Gastroesophageal sphincter (tissue), 4 donors: ENCODE data around the gene ANO7. TPM values are rescaled to one million over a fixed set of nuclear protein-coding genes. Genes with fewer than 3 reads are reported as not detected.

Experiments
- ATAC-seq: fragments of 150-250 bp; one replicate; pipeline ENCODE4 v1.9.1; 2016; ENCODE audit warnings: mild to moderate bottlenecking, moderate library complexity
- H3K27ac ChIP-seq, 4 donors: fragments of 200-600 bp; sonication (generic) in 3 of 4; 1 replicate in 3 of 4; 2 replicates in 1 of 4; pipeline ENCODE4 v1.5.1; 2016 to 2019
- H3K27me3 ChIP-seq: fragments of 200-600 bp; sonication (generic); one replicate; pipeline ENCODE4 v1.5.1; 2019
- H3K36me3 ChIP-seq, 2 donors: fragments of 200-600 bp; sonication (generic); one replicate each; pipeline ENCODE4 v1.5.1; 2019; ENCODE audit warnings: control low read depth in 1 of 2
- H3K4me1 ChIP-seq, 3 donors: fragments of 200-600 bp; sonication (generic); 1 replicate in 2 of 3; 2 replicates in 1 of 3; pipeline ENCODE4 v1.5.1; 2016 to 2019; ENCODE audit warnings: control low read depth in 2 of 3
- H3K4me3 ChIP-seq, 2 donors: fragments of 200-600 bp; sonication (generic); one replicate each; pipeline ENCODE4 v1.5.1; 2019; ENCODE audit warnings: mild to moderate bottlenecking in 1 of 2, moderate library complexity in 1 of 2
- H3K9me3 ChIP-seq, 3 donors: fragments of 200-600 bp; sonication (generic); one replicate each; pipeline ENCODE4 v1.5.1; 2017 to 2019; ENCODE audit warnings: control low read depth in 2 of 3
- CTCF ChIP-seq, 4 experiments: fragments of 200-600 bp in 2 of 4; fragments of 450-650 bp in 2 of 4; sonication (generic) in 1 of 4; IDR thresholded peaks; one replicate each; pipeline ENCODE4 v1.5.1; 2017 to 2019; ENCODE audit warnings: antibody characterized with exemption in 4 of 4, mild to moderate bottlenecking in 2 of 4, moderate library complexity in 2 of 4
- EP300 ChIP-seq: sonication (generic); formaldehyde crosslinking; IDR thresholded peaks from one replicate; pipeline ENCODE4 v1.6.1; 2017; ENCODE audit warnings: antibody characterized with exemption, mild to moderate bottlenecking
- POLR2A ChIP-seq, 2 donors: fragments of 450-650 bp; IDR thresholded peaks; one replicate each; pipeline ENCODE4 v1.6.1; 2017; ENCODE audit warnings: antibody characterized with exemption in 2 of 2, mild to moderate bottlenecking in 2 of 2, moderate library complexity in 1 of 2
- POLR2AphosphoS5 ChIP-seq: sonication (generic); formaldehyde crosslinking; IDR thresholded peaks from one replicate; pipeline ENCODE4 v1.6.1; 2017; ENCODE audit warnings: antibody characterized with exemption
- WGBS, 2 donors: methylation state at CpG; one replicate each; pipeline ENCODE4 v1.1.5; 2018; ENCODE audit warnings: low coverage in 1 of 2; 5-methylcytosine and 5-hydroxymethylcytosine counted together
- total RNA-seq, 4 donors: library from RNA; depleted of rRNA; stranded (reverse); fragments of >200 nt; gene quantifications; one replicate each; pipeline ENCODE4 v1.1.0, GENCODE V29; 2016

Gene ANO7
- total RNA-seq, 4 donors from 2014 or later, result 0.16 to 0.81 (median 0.53) TPM

- TF ChIP-seq CTCF (IDR thresholded peaks at IDR 0.05), result no peak
- TF ChIP-seq POLR2A (IDR thresholded peaks at IDR 0.05), result no peak
Measured at GRCh38 chr2:241151934-241152660, 36.4 kb upstream of the ANO7 start.

DNA sequence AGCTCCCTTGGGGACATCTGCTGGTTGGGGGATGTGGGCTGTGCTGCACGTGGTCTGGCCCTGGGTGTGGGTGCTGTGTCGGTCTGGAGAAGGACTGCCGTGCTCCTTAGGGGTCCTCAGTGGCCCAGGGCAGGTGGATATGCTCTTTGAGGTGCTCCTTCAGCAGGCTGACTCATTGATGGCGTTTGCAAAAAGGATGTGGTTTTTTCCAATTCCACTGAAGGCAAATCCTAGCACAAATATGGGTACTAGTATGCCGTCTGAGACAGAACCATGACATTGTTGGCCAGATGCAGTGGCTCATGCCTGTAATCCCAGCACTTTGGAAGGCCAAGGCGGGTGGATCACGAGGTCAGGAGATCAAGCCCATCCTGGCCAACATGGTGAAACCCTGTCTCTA lies 34.9 kb upstream of the ANO7 start:
- no peak for ATAC-seq
- peaks cover 0 to 27% (median 3%) of the 10 kb centered on the region in 3 donors for H3K4me1 ChIP-seq
- H3K9me3 ChIP-seq, result no peaks in the 10 kb centered on the region
- 88 to 89% methylated on average over 3 to 4 of the region's 7 CpGs for WGBS, 2 donors
- H3K27ac ChIP-seq, result no peak overlapping the region
- no peaks in the 10 kb centered on the region for H3K27me3 ChIP-seq
- no peak overlapping the region for H3K4me3 ChIP-seq
- TF ChIP-seq POLR2A (IDR thresholded peaks at IDR 0.05), result no peak
- H3K36me3 ChIP-seq, result peaks cover 0 to 53% of the 10 kb centered on the region in 2 donors

More at GRCh38 chr2:241151934-241152660, 36.4 kb upstream of the ANO7 start:
- Histone ChIP-seq H3K27me3 (no peaks in the 10 kb centered on the region), H3K9me3 (no peaks in the 10 kb centered on the region), H3K4me3 (no peak overlapping the region), H3K4me1 (peaks cover 0 to 32% (median 3%) of the 10 kb centered on the region in 3 donors), H3K36me3 (peaks cover 0 to 38% of the 10 kb centered on the region in 2 donors), H3K27ac (no peak overlapping the region)
- ATAC-seq, result no peak
- WGBS, 2 donors, result 58 to 67% methylated on average over 7 to 8 of the region's 8 CpGs

- WGBS, 2 donors, result 88 to 96% methylated on average over 3 to 4 of the region's 4 CpGs
- Histone ChIP-seq H3K27me3 (no peaks in the 10 kb centered on the region), H3K4me1 (peaks cover 0 to 18% (median 3%) of the 10 kb centered on the region in 3 donors), H3K36me3 (peaks cover 0 to 66% of the 10 kb centered on the region in 2 donors), H3K27ac (no peak overlapping the region), H3K4me3 (no peak overlapping the region), H3K9me3 (no peaks in the 10 kb centered on the region)
- no peak for TF ChIP-seq EP300
- no peak for TF ChIP-seq CTCF (IDR thresholded peaks at IDR 0.05)
- no peak for TF ChIP-seq POLR2A (IDR thresholded peaks at IDR 0.05)
- TF ChIP-seq POLR2AphosphoS5, result no peak
- ATAC-seq, result no peak
Measured at GRCh38 chr2:241154915-241155314, 33.6 kb upstream of the ANO7 start.

DNA sequence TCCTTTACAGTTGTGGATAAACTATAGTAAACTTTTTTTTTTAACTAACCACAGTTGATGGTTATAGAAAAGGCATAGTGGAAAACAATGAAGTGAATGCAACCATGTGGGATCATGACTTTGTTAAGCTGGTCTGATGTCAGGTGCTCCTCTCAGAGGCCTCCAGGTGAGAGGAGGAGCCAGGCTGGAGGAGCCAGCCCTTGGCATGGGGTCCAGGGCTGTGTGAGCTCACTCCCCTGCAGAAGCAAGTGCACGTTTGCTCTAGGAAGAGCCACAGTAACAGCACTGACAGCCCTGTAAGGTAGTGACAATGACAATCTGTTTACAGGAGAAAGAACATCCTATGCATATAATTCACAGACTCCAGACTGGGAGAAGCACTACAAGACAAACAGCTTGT lies 32.5 kb upstream of the ANO7 start:
- ATAC-seq, result no peak
- H3K36me3 ChIP-seq, result peaks cover 0 to 74% of the 10 kb centered on the region in 2 donors
- peaks cover 0 to 14% (median 3%) of the 10 kb centered on the region in 3 donors for H3K4me1 ChIP-seq
- no peak overlapping the region for H3K4me3 ChIP-seq
- no peaks in the 10 kb centered on the region for H3K27me3 ChIP-seq
- no peak for TF ChIP-seq EP300
- no peak for TF ChIP-seq POLR2AphosphoS5
- TF ChIP-seq POLR2A (IDR thresholded peaks at IDR 0.05), result no peak
- no peak for TF ChIP-seq CTCF (IDR thresholded peaks at IDR 0.05)
- no peak overlapping the region for H3K27ac ChIP-seq
- H3K9me3 ChIP-seq, result no peaks in the 10 kb centered on the region
- WGBS, 2 donors, result no CpG with 5 or more reads among the region's 1 CpG

- no peak for ATAC-seq
- WGBS, 2 donors, result 48% methylated on average over 3 of the region's 5 CpGs; no CpG with 5 or more reads in 1 of the 2 donors
- Histone ChIP-seq H3K27ac (no peak overlapping the region), H3K36me3 (peaks cover 0 to 81% of the 10 kb centered on the region in 2 donors), H3K4me1 (peaks cover under 1 to 12% (median 7%) of the 10 kb centered on the region in 3 donors), H3K4me3 (no peak overlapping the region), H3K9me3 (no peaks in the 10 kb centered on the region), H3K27me3 (no peaks in the 10 kb centered on the region)
- TF ChIP-seq POLR2A (IDR thresholded peaks at IDR 0.05), result no peak
- TF ChIP-seq POLR2AphosphoS5, result no peak
- TF ChIP-seq CTCF (IDR thresholded peaks at IDR 0.05), result no peak
- TF ChIP-seq EP300, result no peak
Measured at GRCh38 chr2:241156971-241157441, 31.5 kb upstream of the ANO7 start.
